MM.1S (cell line): ENCODE results near the gene RASGEF1C.

Experiments
- DNase-seq: peaks from one replicate; pipeline ENCODE4 v3.0.0-alpha.2; 2015
- H2AFZ ChIP-seq: fragments of 300-600 bp; sonication (generic); 2 replicates; pipeline ENCODE4 v1.6.0; 2016; ENCODE audit warnings: antibody characterized with exemption, low read length
- H3F3A ChIP-seq: fragments of 300-600 bp; sonication (generic); 2 replicates; pipeline ENCODE4 v1.6.1; 2016; ENCODE audit warnings: mild to moderate bottlenecking, antibody characterized with exemption, low read length, moderate library complexity, mixed read lengths; ENCODE audit not compliant: insufficient read depth
- H3K27ac ChIP-seq: fragments of 300-600 bp; sonication (generic); 2 replicates; pipeline ENCODE4 v1.5.1; 2016; ENCODE audit warnings: mild to moderate bottlenecking, low read length
- H3K27me3 ChIP-seq: fragments of 300-600 bp; sonication (generic); replicated peaks from 2 replicates; pipeline ENCODE4 v1.6.0; 2016; ENCODE audit warnings: low read length; ENCODE audit not compliant: insufficient read depth
- H3K36me3 ChIP-seq: fragments of 300-600 bp; sonication (generic); replicated peaks from 2 replicates; pipeline ENCODE4 v1.6.1; 2016; ENCODE audit warnings: mild to moderate bottlenecking, low read length, mixed read lengths; ENCODE audit not compliant: insufficient read depth
- H3K4me1 ChIP-seq: fragments of 300-600 bp; sonication (generic); 2 replicates; pipeline ENCODE4 v1.6.1; 2016; ENCODE audit warnings: low read length, mixed read lengths
- H3K4me2 ChIP-seq: fragments of 300-600 bp; sonication (generic); 2 replicates; pipeline ENCODE4 v1.6.0; 2016; ENCODE audit warnings: low read depth, low read length
- H3K4me3 ChIP-seq: fragments of 300-600 bp; sonication (generic); 2 replicates; pipeline ENCODE4 v1.5.1; 2016; ENCODE audit warnings: low read length, mixed read lengths
- H3K79me2 ChIP-seq: fragments of 300-600 bp; sonication (generic); 2 replicates; pipeline ENCODE4 v1.6.1; 2016; ENCODE audit warnings: mixed run types, low read length, mixed read lengths
- H3K9ac ChIP-seq: fragments of 300-600 bp; sonication (generic); 2 replicates; pipeline ENCODE4 v1.6.1; 2016; ENCODE audit warnings: low read length, mixed read lengths
- H3K9me2 ChIP-seq: fragments of 300-600 bp; sonication (generic); replicated peaks from 2 replicates; pipeline ENCODE4 v1.6.1; 2016; ENCODE audit warnings: mild to moderate bottlenecking, low read length, mixed read lengths; ENCODE audit not compliant: insufficient read depth
- H3K9me3 ChIP-seq: fragments of 300-600 bp; sonication (generic); replicated peaks from 2 replicates; pipeline ENCODE4 v1.6.1; 2016; ENCODE audit warnings: mild to moderate bottlenecking, low read length, mixed read lengths; ENCODE audit not compliant: insufficient read depth
- H4K20me1 ChIP-seq: fragments of 300-600 bp; sonication (generic); 2 replicates; pipeline ENCODE4 v1.6.1; 2016; ENCODE audit warnings: mild to moderate bottlenecking, low read length, moderate library complexity, mixed read lengths; ENCODE audit not compliant: insufficient read depth
- CTCF ChIP-seq: fragments of 300-600 bp; sonication (generic); IDR thresholded peaks from 2 replicates; pipeline ENCODE4 v1.5.1; 2016; ENCODE audit warnings: antibody characterized with exemption, low read length, mixed read lengths
- EZH2 ChIP-seq: fragments of 300-600 bp; sonication (generic); optimal IDR thresholded peaks from 2 replicates; pipeline ENCODE3; 2017; ENCODE audit warnings: low read depth, mild to moderate bottlenecking, antibody characterized with exemption, low read length, mixed read lengths
- EZH2phosphoT487 ChIP-seq: fragments of 300-600 bp; sonication (generic); IDR thresholded peaks from 2 replicates; pipeline ENCODE4 v1.6.1; 2018; ENCODE audit warnings: antibody characterized with exemption, low read length

Gene RASGEF1C

GRCh38 chr5:180068519-180069090 is 140.4 kb downstream of the RASGEF1C start:
- DNase-seq, result no peak
- Histone ChIP-seq H3K36me3 (no peaks in the 10 kb centered on the region), H3K4me2 (no peak overlapping the region), H3K9me2 (no peaks in the 10 kb centered on the region), H3K27ac (no peak overlapping the region), H3K79me2 (no peaks in the 10 kb centered on the region), H3K27me3 (peaks cover 6% of the 10 kb centered on the region; the same call in 1 of the 2 replicates), H3K4me3 (no peak overlapping the region), H3K4me1 (no peaks in the 10 kb centered on the region), H3F3A (no peaks in the 10 kb centered on the region), H3K9ac (no peak overlapping the region), H4K20me1 (no peaks in the 10 kb centered on the region), H3K9me3 (no peaks in the 10 kb centered on the region), H2AFZ (no peak overlapping the region)
- TF ChIP-seq EZH2 (no peak), EZH2phosphoT487 (no peak)

GRCh38 chr5:180067986-180068385 is 141.0 kb downstream of the RASGEF1C start:
- no peak overlapping the region for H3K4me2 ChIP-seq
- H3K27ac ChIP-seq, result no peak overlapping the region
- H3K9me2 ChIP-seq, result no peaks in the 10 kb centered on the region
- no peaks in the 10 kb centered on the region for H3K9me3 ChIP-seq
- H4K20me1 ChIP-seq, result no peaks in the 10 kb centered on the region
- H3K9ac ChIP-seq, result no peak overlapping the region
- DNase-seq, result no peak
- H2AFZ ChIP-seq, result no peak overlapping the region
- H3K79me2 ChIP-seq, result no peaks in the 10 kb centered on the region
- no peak overlapping the region for H3K4me3 ChIP-seq
- peaks cover 6% of the 10 kb centered on the region; the same call in 1 of the 2 replicates for H3K27me3 ChIP-seq
- no peaks in the 10 kb centered on the region for H3K36me3 ChIP-seq
- no peaks in the 10 kb centered on the region for H3K4me1 ChIP-seq
- no peak for TF ChIP-seq EZH2
- no peak for TF ChIP-seq CTCF
- no peak for TF ChIP-seq EZH2phosphoT487
- H3F3A ChIP-seq, result no peaks in the 10 kb centered on the region

DNA sequence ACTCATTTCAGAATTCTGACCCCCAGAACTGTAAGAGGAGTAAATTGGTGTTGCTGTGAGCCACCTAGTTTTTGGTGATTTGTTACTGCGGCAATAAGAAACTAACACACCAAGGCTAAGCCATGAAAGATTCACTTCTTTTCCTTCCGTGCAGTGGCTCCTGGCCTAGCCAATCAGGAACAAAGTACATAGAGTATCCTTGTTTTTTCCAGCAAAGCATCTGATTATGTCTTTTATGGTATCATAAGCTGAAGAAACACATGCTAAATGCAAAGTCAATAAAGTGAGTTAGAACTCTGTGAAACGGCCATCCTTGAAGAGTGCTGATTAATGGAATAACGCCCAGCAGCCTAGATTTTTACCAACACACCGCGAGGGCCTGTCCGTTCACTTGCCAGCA is 148.8 kb downstream of the RASGEF1C start:
- DNase-seq, result no peak
- Histone ChIP-seq H4K20me1 (no peaks in the 10 kb centered on the region), H3K4me2 (no peak overlapping the region), H3K27me3 (no peaks in the 10 kb centered on the region), H3K9ac (no peak overlapping the region), H3K9me3 (no peaks in the 10 kb centered on the region), H3K4me1 (no peaks in the 10 kb centered on the region), H3K79me2 (no peaks in the 10 kb centered on the region), H2AFZ (no peak overlapping the region), H3K9me2 (no peaks in the 10 kb centered on the region), H3K36me3 (no peaks in the 10 kb centered on the region), H3F3A (no peaks in the 10 kb centered on the region), H3K27ac (no peak overlapping the region), H3K4me3 (no peak overlapping the region)
- TF ChIP-seq CTCF (no peak), EZH2 (no peak), EZH2phosphoT487 (no peak)

DNA sequence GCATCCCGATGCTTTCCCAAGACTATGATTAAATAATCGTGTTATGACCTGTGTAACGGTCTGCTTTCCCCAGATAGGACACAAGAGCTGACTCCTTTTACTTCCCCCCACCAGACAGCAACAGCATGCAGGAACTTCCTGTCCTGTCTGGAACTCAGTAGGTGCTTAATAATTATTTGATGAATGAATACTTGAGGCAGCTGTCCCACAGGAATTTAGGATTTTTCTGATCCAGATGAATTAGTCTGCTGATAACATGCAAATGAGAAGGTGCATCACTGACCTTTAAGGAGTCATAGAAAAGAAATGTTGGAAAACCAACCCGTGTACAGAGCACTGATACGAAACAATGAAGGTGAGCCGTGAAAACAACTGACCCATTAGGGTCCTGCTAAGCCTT is 149.7 kb downstream of the RASGEF1C start:
- no peaks in the 10 kb centered on the region for H3K9me2 ChIP-seq
- H3K27me3 ChIP-seq, result no peaks in the 10 kb centered on the region
- no peak overlapping the region for H3K4me3 ChIP-seq
- H3K4me2 ChIP-seq, result no peak overlapping the region
- H3K4me1 ChIP-seq, result no peaks in the 10 kb centered on the region
- H4K20me1 ChIP-seq, result no peaks in the 10 kb centered on the region
- TF ChIP-seq CTCF, result no peak
- TF ChIP-seq EZH2, result no peak
- no peak for TF ChIP-seq EZH2phosphoT487
- H3K79me2 ChIP-seq, result no peaks in the 10 kb centered on the region
- DNase-seq, result no peak
- no peak overlapping the region for H3K27ac ChIP-seq
- no peaks in the 10 kb centered on the region for H3F3A ChIP-seq
- no peak overlapping the region for H3K9ac ChIP-seq
- no peaks in the 10 kb centered on the region for H3K9me3 ChIP-seq
- no peaks in the 10 kb centered on the region for H3K36me3 ChIP-seq
- no peak overlapping the region for H2AFZ ChIP-seq
